ENCODE results near the gene PBX2.

GRCh38 chr6:32179766-32180405 lies 10.1 kb downstream of the PBX2 start:
- TF ChIP-seq CTCF (IDR thresholded peaks at IDR 0.05; ENCODE audit: low read length) (no peak), EZH2phosphoT487 (IDR thresholded peaks at IDR 0.05; ENCODE audit: low read length) (no peak)

All from MM.1S (cell line).